NCI-H1694 (cell line): ENCODE data around the gene RGS14.
"Not testable (repeated sequence)": the region's sequence is repeated elsewhere in the genome, so short reads cannot be mapped to it uniquely, and the experiment has no call there.

Experiments used
- DNase-seq: peaks from one replicate; lab custom pipeline; 2025; lab: John Stamatoyannopoulos, UW

RGS14 gene

GRCh38 chr5:177328545-177329231, 29.0 kb upstream of the RGS14 start:
- DNase-seq: no peak

DNA sequence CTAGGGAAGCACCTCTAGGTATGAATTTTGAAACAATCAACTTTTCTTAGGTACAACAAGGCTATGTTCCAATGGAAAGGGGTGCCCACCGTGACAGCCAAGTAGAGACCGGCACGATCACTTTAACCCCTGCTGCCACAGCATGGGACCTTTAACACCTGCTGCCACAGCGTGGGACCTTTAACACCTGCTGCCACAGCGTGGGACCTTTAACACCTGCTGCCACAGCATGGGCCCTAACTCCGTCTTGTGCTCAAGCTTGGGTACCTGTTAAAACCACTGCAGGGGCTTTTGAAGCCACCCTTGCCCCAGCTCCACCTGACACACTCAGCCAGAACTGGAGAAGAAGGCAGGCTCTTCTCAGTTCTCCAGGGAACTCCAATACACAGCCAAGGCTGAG, 27.8 kb upstream of the RGS14 start:
- DNase-seq: no peak

- no peak for DNase-seq
Observed at GRCh38 chr5:177330991-177331842, 26.5 kb upstream of the RGS14 start.

DNA sequence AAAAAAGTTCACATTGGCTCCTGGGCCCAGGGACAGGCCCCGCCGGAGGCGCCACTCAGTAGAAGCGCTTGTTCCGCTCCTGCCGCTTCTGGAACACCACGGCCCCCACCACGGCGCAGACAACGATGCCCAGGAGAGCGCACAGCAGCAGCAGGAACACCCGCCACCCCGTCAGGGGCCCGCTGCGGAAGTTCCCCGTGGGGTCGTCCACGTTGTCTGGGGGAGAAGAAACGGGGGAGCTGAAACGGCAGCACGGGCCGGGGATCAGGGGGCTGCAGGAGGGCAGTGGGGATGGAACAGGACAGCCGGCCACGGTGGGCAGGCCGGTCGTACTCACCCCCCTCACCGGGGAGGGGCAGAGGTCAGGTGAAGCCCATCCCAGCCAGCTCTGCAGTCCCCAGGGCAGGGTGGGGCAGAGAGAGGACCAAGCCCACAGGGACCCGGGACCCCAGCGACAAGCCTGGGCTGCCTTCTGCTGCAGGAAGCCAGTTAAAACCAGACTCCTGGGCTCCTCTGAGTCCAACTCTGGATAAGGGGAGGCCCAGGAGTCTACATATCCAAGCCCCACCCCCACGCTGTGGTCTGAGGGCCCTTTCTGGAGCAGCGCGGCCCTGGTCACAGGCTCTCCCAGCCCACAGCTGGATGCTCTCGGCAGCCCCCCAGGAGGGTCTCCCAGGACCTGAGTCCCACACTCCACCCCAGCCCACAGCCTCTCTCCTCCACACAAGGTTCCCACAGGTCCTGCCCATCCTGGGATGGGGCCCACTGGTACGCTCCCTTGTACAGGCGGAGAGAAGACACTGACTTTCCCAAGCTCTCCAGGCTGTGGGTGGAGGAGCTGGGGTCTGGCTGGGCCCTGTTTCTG, 25.5 kb upstream of the RGS14 start:
- no peak for DNase-seq

DNA sequence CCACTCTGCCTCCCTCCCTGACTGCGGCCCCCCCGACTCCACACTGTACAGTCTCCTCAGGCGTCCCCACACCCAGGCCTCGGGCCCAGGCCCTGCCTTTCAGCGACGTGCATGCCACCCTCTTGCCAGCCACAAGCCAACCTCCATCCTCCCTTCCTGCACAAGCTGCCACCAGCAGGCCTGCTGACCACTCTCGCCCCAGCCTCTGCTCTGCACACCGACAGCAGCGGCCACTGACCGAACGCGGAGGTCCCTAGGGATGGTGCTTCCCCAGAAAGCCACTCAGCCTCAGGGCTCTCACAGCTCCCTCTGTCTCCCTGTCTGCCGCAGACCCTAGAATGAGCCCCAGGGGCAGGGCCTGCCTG, 24.8 kb upstream of the RGS14 start:
- no peak for DNase-seq

DNA sequence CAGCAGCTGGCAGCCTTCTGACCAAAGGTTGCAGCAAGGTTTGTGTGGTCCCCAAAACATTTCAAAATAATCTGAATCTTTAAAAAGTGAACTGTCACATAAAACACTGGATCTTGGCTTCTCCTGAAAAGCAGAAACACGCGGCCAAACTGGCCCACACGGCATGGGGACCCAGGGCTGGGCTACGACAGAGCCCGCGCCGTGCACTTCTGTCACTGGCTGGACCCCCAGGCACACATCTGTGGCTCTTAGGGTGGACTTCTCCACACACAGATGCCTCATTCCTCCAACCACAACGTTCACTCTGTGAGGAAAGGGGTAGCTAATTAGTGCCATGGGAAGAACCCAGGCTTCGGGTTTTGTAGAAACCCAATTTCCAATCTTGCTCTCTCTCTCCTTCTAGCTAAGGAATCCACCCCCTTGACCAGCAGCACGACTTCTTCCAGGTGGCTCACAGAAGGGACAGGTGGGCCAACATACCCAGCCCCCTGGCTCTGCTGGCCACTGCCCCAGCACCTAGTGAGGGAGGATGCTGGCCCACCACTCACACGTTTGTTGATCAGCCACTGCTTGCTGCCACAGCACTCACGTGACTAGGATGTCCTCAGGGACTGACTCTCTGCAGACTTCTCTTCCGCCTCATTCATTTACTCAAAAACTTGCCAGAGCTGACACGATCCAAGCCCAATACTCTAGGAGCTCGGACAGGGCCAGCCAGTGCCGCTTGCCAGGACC, 24.1 kb upstream of the RGS14 start:
- DNase-seq: no peak

DNA sequence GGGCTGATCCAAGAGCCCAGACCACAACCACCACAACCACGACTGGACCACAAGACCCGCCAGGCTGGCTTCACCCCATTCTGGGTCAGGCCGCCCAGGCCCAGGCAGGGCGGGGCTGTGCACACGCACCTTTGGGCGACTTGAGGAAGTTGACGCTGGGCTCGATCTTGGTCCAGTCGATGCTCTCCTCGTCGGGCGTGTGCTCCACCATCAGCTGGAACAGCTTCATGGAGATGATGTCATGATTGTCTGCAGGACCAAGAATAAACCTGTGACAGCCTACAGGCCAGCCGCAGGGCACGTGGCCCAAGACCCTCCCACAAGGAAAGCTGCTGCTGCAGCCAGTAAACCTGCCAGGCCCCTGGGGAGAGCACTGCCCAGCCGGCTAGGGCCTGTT, 23.6 kb upstream of the RGS14 start:
- DNase-seq: no peak

- no peak for DNase-seq
Observed at GRCh38 chr5:177334781-177335700, 22.7 kb upstream of the RGS14 start.

- no peak for DNase-seq
Observed at GRCh38 chr5:177335701-177336065, 22.0 kb upstream of the RGS14 start.

DNA sequence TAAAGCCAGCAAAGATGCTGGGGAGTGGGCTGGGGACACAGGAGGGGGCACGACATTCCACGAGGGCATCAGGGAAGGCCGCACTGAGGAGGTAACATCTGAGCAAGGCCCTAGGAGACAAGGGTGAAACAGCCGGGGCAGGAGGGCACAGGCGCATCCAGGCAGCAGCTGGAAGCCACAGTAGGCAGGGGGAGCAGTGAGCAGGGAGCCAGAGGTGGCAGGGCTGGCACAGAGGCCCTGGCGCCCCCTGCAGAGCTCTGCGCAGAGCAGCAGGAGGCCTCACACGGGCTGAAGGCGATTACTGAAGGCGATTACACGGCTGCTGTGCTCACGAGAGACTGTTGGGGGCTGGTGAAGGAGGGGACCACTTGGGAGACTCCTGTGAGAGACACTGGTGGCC, 21.6 kb upstream of the RGS14 start:
- peak; percentile 58 for DNase-seq

DNA sequence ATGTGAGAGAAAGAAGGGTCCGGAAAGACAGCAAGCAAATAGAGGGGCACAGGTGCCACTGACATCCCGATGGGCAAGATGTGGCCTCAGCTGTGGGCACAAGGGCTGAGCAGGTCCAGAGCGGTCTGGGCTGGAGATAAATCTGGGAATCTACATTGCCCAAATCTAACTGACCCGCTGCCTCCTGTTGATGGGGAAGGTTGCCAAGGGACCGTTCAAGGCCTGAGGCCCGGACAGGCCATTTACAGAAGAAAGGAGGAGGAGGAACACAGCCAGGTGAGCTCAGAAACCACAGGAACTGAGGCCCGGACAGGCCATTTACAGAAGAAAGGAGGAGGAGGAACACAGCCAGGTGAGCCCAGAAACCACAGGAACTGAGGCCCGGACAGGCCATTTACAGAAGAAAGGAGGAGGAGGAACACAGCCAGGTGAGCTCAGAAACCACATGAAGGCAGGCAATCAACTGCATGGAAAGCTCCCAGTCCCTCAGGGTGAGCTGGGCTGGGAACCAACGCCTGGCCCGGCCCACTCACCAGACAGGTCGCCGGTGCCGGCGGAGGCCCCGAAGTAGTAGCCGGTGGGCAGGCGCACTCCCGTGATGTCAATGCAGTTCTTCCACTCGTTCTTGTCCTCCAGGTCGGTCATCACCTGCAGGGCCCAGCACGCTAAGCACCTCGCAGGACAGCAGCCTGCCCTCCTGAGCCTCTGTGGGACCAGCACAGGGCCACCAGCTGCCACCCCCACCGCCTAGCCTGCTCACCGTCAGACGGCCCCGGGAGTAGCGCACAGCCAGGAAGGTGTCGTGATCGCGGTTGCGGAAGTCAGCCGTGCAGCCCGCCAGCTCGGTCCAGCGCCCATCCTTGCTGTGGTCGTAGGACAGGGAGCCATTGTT, 20.9 kb upstream of the RGS14 start:
- DNase-seq: no peak

DNA sequence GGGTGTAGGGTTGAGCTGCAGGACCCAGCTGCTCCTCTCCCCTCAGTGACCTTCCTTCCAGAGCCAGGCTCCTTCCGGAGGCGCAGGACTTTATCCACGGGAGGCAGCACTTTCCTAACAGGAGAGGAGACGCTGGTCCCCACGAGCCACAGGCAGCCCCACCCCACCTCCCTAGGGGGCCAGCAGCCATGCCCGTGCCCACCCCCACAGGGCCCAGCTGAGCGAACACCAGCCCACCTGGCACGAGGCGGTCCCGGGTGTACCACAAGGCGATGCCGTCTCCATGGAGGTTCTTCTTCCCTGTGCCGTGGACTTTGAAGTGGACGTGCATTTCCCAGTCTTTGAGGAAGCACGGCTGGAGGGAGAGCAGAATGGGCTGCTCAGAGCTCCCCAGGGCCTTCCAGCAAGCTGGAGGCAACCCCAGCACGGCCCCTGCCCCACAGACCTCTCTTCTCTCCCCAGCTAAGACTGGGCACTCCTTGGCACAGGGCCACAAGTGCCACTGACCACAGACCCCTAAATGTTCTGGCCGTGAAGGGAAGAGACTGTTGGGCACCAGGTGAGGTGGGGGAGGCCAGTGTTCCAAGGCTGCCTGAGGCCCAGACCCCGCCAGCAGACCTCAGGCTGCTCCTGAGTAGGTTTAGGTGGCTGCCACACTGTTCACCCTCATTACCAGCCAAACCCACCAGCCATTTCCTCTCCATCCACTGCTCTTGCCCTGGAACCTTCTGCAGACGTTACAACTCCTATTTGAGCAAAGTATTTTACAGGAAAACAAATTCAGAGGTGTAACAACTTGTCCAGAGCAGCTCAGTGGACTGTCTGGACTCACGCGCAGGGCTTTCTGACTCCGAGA, 19.2 kb upstream of the RGS14 start:
- no peak for DNase-seq

- no peak for DNase-seq
Observed at GRCh38 chr5:177339107-177339638, 18.6 kb upstream of the RGS14 start.

GRCh38 chr5:177343000-177343399, 14.7 kb upstream of the RGS14 start:
- not testable (repeated sequence) for DNase-seq

- DNase-seq: no peak
Observed at GRCh38 chr5:177343777-177344176, 13.9 kb upstream of the RGS14 start.

GRCh38 chr5:177344891-177345290, 12.8 kb upstream of the RGS14 start:
- DNase-seq: no peak

- no peak for DNase-seq
Observed at GRCh38 chr5:177346820-177347219, 10.9 kb upstream of the RGS14 start.

- DNase-seq: no peak
Observed at GRCh38 chr5:177347699-177348098, 10.0 kb upstream of the RGS14 start.

- DNase-seq: no peak
Observed at GRCh38 chr5:177349362-177349647, 8.4 kb upstream of the RGS14 start.
